GM12878 (cell line): Measurements from ENCODE around the gene POU4F2. TPM values are rescaled to one million over a fixed set of nuclear protein-coding genes. Genes with fewer than 3 reads are reported as not detected.

ENCODE experiments used
- ATAC-seq: fragments of 200-7000 bp; cut with Tn5 transposase; 3 replicates; pipeline ENCODE4 v1.9.1; 2020; ENCODE audit warnings: mild to moderate bottlenecking, moderate library complexity
- BruUV-seq: library from RNA; stranded (reverse); fragments of 400-500 nt; replicated peaks from 2 replicates; lab custom pipeline; 2021; lab: Mats Ljungman, UMichigan
- CTCF ChIA-PET: fragments of 300-600 bp; sonication (Branson Sonifier 250); formaldehyde crosslinking; extraction: SDS; loops from one replicate; lab custom pipeline; 2021; ENCODE audit warnings: inconsistent platforms; lab: Yijun Ruan, JAX
- POLR2A ChIA-PET: fragments of 350-600 bp; formaldehyde crosslinking; extraction: SDS; loops from one replicate; lab custom pipeline; 2021; ENCODE audit warnings: inconsistent platforms; lab: Charles Lee
- RAD21 ChIA-PET: fragments of 300-600 bp; sonication (Branson Sonifier 250); formaldehyde crosslinking; loops from one replicate; lab custom pipeline; 2023; ENCODE audit warnings: antibody characterized with exemption; ENCODE audit not compliant: unreplicated experiment; lab: Charles Lee
- SMC1A ChIA-PET: fragments of 300-600 bp; sonication (Branson Sonifier 250); formaldehyde crosslinking; loops from one replicate; lab custom pipeline; 2023; ENCODE audit not compliant: unreplicated experiment, uncharacterized antibody; lab: Charles Lee
- DNase-seq: peaks from one replicate; pipeline ENCODE4 v3.0.0-alpha.2; 2011; ENCODE audit warnings: low read depth, low spot score
- FAIRE-seq: peaks from 3 replicates; lab custom pipeline; 2011; peaks lifted over from hg19 to GRCh38; lab: Jason Lieb, UNC
- H2AFZ ChIP-seq: 2 replicates; pipeline ENCODE4 v1.6.0; 2011; ENCODE audit warnings: low read depth, low read length, control low read depth; ENCODE audit not compliant: control insufficient read depth
- H3K27ac ChIP-seq: 2 replicates; pipeline ENCODE4 v1.5.1; 2011; ENCODE audit warnings: control low read depth; ENCODE audit not compliant: control insufficient read depth, insufficient read depth
- H3K27me3 ChIP-seq, 2 experiments: replicated peaks in 1 of 2; 2 replicates each; pipeline versions ENCODE4 v1.6.0 to v1.6.1; 2011; ENCODE audit warnings: low read length in 1 of 2; ENCODE audit not compliant: control insufficient read depth in 2 of 2, insufficient read depth in 2 of 2
- H3K36me3 ChIP-seq, 2 experiments: 2 replicates each; pipeline ENCODE4 v1.5.1; 2011; ENCODE audit warnings: low read length in 1 of 2; ENCODE audit not compliant: control insufficient read depth in 2 of 2, insufficient read depth in 2 of 2
- H3K4me1 ChIP-seq: 2 replicates; pipeline ENCODE4 v1.6.1; 2011; ENCODE audit warnings: mild to moderate bottlenecking, low read length, moderate library complexity, mixed read lengths; ENCODE audit not compliant: control insufficient read depth, insufficient read depth
- H3K4me2 ChIP-seq: 2 replicates; pipeline ENCODE4 v1.6.0; 2011; ENCODE audit warnings: control low read depth; ENCODE audit not compliant: control insufficient read depth, insufficient read depth
- H3K4me3 ChIP-seq: fragments of 200-600 bp; sonication (generic); 2 replicates; pipeline ENCODE4 v1.5.1; 2016
- H3K79me2 ChIP-seq: 2 replicates; pipeline ENCODE4 v1.6.0; 2011; ENCODE audit warnings: low read length; ENCODE audit not compliant: control insufficient read depth, insufficient read depth
- H3K9ac ChIP-seq: 2 replicates; pipeline ENCODE4 v1.8.0; 2011; ENCODE audit warnings: low read length, control low read depth, mixed read lengths; ENCODE audit not compliant: control insufficient read depth, insufficient read depth
- H3K9me3 ChIP-seq: replicated peaks from 3 replicates; pipeline ENCODE4 v1.5.1; 2011; ENCODE audit warnings: mild to moderate bottlenecking, low read length; ENCODE audit not compliant: control insufficient read depth, insufficient read depth
- H4K20me1 ChIP-seq: 2 replicates; pipeline ENCODE4 v1.6.0; 2011; ENCODE audit not compliant: control insufficient read depth, insufficient read depth
- LARP7 ChIP-seq: fragments of 450-650 bp; IDR thresholded peaks from 2 replicates; pipeline ENCODE4 v1.6.1; 2017; ENCODE audit warnings: mild to moderate bottlenecking
- WGBS: methylation state at CpG from one replicate; pipeline ENCODE4 v1.1.6; 2016; ENCODE audit warnings: low lambda C conversion rate; ENCODE audit not compliant: insufficient replicate concordance, insufficient coverage; ENCODE audit errors: missing lambda C conversion rate; 5-methylcytosine and 5-hydroxymethylcytosine counted together
- in situ Hi-C: fragments of 300-500 bp; cut with MboI; formaldehyde crosslinking; loops from 9 replicates; pipeline ENCODE4 v1.14.3; 2018; ENCODE audit warnings: mixed read lengths
- intact Hi-C: fragments of 100-400 bp; cut with micrococcal nuclease; formaldehyde crosslinking; loops from one replicate; pipeline ENCODE4 v1.14.2; 2022; ENCODE audit not compliant: unreplicated experiment
- polyA plus RNA-seq, 11 experiments: library from polyadenylated mRNA; depleted of rRNA in 4 of 11; unstranded in 6 of 11; stranded (reverse) in 5 of 11; fragments of >200 nt; fragmentation: Nextera tagmentation in 4 of 11; fragmentation: Illumina TruSeq in 1 of 11; extraction: Ambion mirVana in 4 of 11; extraction: Trizol in 1 of 11; gene quantifications; 1 replicate in 1 of 11; 2 replicates in 10 of 11; pipeline versions ENCODE4 v1.2.1 to v1.2.3, GENCODE V29; 2011 to 2016; ENCODE audit warnings: inconsistent platforms in 2 of 11, missing spikeins in 2 of 11, low read depth in 1 of 11
- total RNA-seq, 4 experiments: library from RNA; depleted of rRNA in 3 of 4; stranded (reverse); fragments of >200 nt in 3 of 4; fragmentation: Illumina TruSeq in 1 of 4; extraction: Trizol in 1 of 4; gene quantifications; 2 replicates each; pipeline versions ENCODE4 v1.2.1 to v1.2.3, GENCODE V29; 2013 to 2021
- TF ChIP-seq, protein P1 (sequence below): fragments of 450-650 bp; IDR thresholded peaks from 2 replicates; pipeline ENCODE4 v1.6.1; 2017; ENCODE audit warnings: antibody characterized with exemption, mild to moderate bottlenecking, moderate library complexity

POU4F2 gene
- total and polyA plus RNA-seq, 10 of the 15 experiments (the other 5 are each of a cell fraction or from before 2014, with no cell fraction given), result 0.05 TPM; not detected in 9

DNA sequence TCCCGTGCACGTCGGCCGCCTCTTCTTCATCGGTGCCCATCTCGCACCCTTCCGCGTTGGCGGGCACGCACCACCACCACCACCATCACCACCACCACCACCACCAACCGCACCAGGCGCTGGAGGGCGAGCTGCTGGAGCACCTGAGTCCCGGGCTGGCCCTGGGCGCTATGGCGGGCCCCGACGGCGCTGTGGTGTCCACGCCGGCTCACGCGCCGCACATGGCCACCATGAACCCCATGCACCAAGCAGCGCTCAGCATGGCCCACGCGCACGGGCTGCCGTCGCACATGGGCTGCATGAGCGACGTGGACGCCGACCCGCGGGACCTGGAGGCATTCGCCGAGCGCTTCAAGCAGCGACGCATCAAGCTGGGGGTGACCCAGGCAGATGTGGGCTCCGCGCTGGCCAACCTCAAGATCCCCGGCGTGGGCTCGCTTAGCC lies 1.4 kb downstream of the POU4F2 start (continued):
- TF ChIP-seq, protein P1, sequence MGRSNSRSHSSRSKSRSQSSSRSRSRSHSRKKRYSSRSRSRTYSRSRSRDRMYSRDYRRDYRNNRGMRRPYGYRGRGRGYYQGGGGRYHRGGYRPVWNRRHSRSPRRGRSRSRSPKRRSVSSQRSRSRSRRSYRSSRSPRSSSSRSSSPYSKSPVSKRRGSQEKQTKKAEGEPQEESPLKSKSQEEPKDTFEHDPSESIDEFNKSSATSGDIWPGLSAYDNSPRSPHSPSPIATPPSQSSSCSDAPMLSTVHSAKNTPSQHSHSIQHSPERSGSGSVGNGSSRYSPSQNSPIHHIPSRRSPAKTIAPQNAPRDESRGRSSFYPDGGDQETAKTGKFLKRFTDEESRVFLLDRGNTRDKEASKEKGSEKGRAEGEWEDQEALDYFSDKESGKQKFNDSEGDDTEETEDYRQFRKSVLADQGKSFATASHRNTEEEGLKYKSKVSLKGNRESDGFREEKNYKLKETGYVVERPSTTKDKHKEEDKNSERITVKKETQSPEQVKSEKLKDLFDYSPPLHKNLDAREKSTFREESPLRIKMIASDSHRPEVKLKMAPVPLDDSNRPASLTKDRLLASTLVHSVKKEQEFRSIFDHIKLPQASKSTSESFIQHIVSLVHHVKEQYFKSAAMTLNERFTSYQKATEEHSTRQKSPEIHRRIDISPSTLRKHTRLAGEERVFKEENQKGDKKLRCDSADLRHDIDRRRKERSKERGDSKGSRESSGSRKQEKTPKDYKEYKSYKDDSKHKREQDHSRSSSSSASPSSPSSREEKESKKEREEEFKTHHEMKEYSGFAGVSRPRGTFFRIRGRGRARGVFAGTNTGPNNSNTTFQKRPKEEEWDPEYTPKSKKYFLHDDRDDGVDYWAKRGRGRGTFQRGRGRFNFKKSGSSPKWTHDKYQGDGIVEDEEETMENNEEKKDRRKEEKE, result no peak

DNA sequence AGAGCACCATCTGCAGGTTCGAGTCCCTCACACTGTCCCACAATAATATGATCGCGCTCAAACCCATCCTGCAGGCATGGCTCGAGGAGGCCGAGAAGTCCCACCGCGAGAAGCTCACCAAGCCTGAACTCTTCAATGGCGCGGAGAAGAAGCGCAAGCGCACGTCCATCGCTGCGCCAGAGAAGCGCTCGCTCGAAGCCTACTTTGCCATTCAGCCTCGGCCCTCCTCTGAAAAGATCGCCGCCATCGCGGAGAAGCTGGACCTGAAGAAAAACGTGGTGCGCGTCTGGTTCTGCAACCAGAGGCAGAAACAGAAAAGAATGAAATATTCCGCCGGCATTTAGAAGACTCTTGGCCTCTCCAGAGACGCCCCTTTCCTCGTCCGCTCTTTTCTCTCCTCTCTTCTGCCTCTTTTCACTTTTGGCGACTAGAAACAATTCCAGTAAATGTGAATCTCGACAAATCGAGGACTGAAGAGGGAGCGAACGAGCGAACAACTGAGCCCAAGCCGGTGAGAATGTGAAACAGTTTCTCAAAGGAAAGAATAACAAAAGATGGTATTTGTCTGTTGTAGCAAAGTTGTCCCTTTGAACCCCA lies 1.9 kb downstream of the POU4F2 start:
- SMC1A ChIA-PET, result no interaction called here
- no peak for DNase-seq
- Histone ChIP-seq H3K4me1 (no peaks in the 10 kb centered on the region), H3K4me3 (no peak overlapping the region), H4K20me1 (no peaks in the 10 kb centered on the region), H3K9me3 (no peaks in the 10 kb centered on the region; the same call in 2 of the 3 replicates), H3K9ac (no peak overlapping the region), H3K36me3 (no peaks in the 10 kb centered on the region), H3K4me2 (no peak overlapping the region), H3K27ac (no peak overlapping the region), H3K79me2 (no peaks in the 10 kb centered on the region), H2AFZ (no peak overlapping the region), H3K27me3 (peaks cover 0 to 7% of the 10 kb centered on the region in 2 experiments; a peak in 2 of 4 replicates)
- CTCF ChIA-PET, result no interaction called here
- in situ Hi-C loops, result no loop called here
- FAIRE-seq, result no peak
- no peak for TF ChIP-seq LARP7
- POLR2A ChIA-PET, result no interaction called here
- RAD21 ChIA-PET, result no interaction called here
- no TSS peak for BruUV-seq
- WGBS, result 33% methylated on average over 35 of the region's 37 CpGs
- no peak for ATAC-seq
- intact Hi-C loops, result no loop called here
